ENCODE results near the gene PRC1.
"Not testable (repeated sequence)": the region's sequence is repeated elsewhere in the genome, so short reads cannot be mapped to it uniquely, and the experiment has no call there.

PRC1 gene

GRCh38 chr15:91027677-91028076, 33.3 kb upstream of the PRC1 start:
- no peak for TF ChIP-seq CTCF (IDR thresholded peaks at IDR 0.05)
- H3K4me3 ChIP-seq = no peak overlapping the region
- no peak overlapping the region for H3K27ac ChIP-seq
- no peak for DNase-seq (ENCODE audit: low spot score)

GRCh38 chr15:91023720-91024119, 29.4 kb upstream of the PRC1 start:
- DNase-seq (ENCODE audit: low spot score) = no peak
- Histone ChIP-seq H3K27ac (no peak overlapping the region), H3K4me3 (no peak overlapping the region)
- TF ChIP-seq CTCF (IDR thresholded peaks at IDR 0.05) = no peak

GRCh38 chr15:91022832-91023129, 28.4 kb upstream of the PRC1 start:
- DNase-seq (ENCODE audit: low spot score) = no peak
- H3K4me3 ChIP-seq = peak overlapping the region; percentile 98
- TF ChIP-seq CTCF (IDR thresholded peaks at IDR 0.05) = no peak
- H3K27ac ChIP-seq = peak overlapping the region; percentile 61 to 86

- TF ChIP-seq CTCF (IDR thresholded peaks at IDR 0.05) = no peak
- DNase-seq (ENCODE audit: low spot score) = peak; percentile 81
- Histone ChIP-seq H3K27ac (peak within 1 kb of the TSS; percentile 61 to 86), H3K4me3 (peak within 1 kb of the TSS; percentile 98)
These were observed 27.9 kb upstream of the PRC1 start, which contains the start of gene VPS33B for GRCh38 chr15:91022075-91022831. Gene VPS33B (minus strand): TSS chr15:91022594. CDS start chr15:91022249, 345 bp downstream.

GRCh38 chr15:91021516-91022074, 27.3 kb upstream of the PRC1 start:
- DNase-seq (ENCODE audit: low spot score) = no peak
- no peak for TF ChIP-seq CTCF (IDR thresholded peaks at IDR 0.05)
- Histone ChIP-seq H3K4me3 (peak overlapping the region; percentile 98), H3K27ac (peak overlapping the region; percentile 61 to 86)

GRCh38 chr15:91018158-91018557, 23.8 kb upstream of the PRC1 start:
- H3K27ac ChIP-seq = no peak overlapping the region
- H3K4me3 ChIP-seq = no peak overlapping the region
- no peak for DNase-seq (ENCODE audit: low spot score)
- TF ChIP-seq CTCF (IDR thresholded peaks at IDR 0.05) = no peak

GRCh38 chr15:91017716-91018115, 23.4 kb upstream of the PRC1 start:
- Histone ChIP-seq H3K4me3 (no peak overlapping the region), H3K27ac (no peak overlapping the region)
- DNase-seq (ENCODE audit: low spot score) = no peak
- TF ChIP-seq CTCF (IDR thresholded peaks at IDR 0.05) = no peak

- H3K4me3 ChIP-seq; DNase-seq (ENCODE audit: low spot score); H3K27ac ChIP-seq: not testable (repeated sequence)
These were observed 19.4 kb upstream of the PRC1 start for GRCh38 chr15:91013701-91014100.
